NB4 (cell line): ENCODE data around the gene SLC1A5.
A peak's percentile ranks its signal among the peaks of the same experiment; 100 is the strongest.

Source experiments
- DNase-seq: peaks from one replicate; pipeline ENCODE4 v3.0.0; 2010; ENCODE audit warnings: low read depth
- H3K4me3 ChIP-seq: one replicate; pipeline ENCODE4 v1.5.1; 2011; ENCODE audit warnings: mild to moderate bottlenecking, low read depth, low read length, moderate library complexity
- CTCF ChIP-seq: IDR thresholded peaks from one replicate; pipeline ENCODE4 v1.5.1; 2012; ENCODE audit warnings: low read depth, low read length
- MAX ChIP-seq: IDR thresholded peaks from 2 replicates; pipeline ENCODE4 v1.6.1; 2011; ENCODE audit warnings: low read depth, low read length
- MYC ChIP-seq: IDR thresholded peaks from 2 replicates; pipeline ENCODE4 v1.6.1; 2011; ENCODE audit warnings: low read depth, low read length
- POLR2A ChIP-seq: IDR thresholded peaks from 2 replicates; pipeline ENCODE4 v1.6.1; 2011; ENCODE audit warnings: mild to moderate bottlenecking; ENCODE audit not compliant: insufficient read length; ENCODE audit errors: extremely low read depth

Gene SLC1A5

GRCh38 chr19:46788262-46788967 lies at the start of gene SLC1A5:
SLC1A5 (minus strand) TSS chr19:46788594; CDS start chr19:46787965, 629 bp downstream.
- TF ChIP-seq POLR2A: peak; percentile 100
- TF ChIP-seq CTCF: peak; percentile 23
- peak; percentile 100 for TF ChIP-seq MYC
- peak; percentile 99 for TF ChIP-seq MAX
- peak within 1 kb of the TSS; percentile 78 for H3K4me3 ChIP-seq
- DNase-seq: peak; percentile 100

- TF ChIP-seq MYC: no peak
- no peak for TF ChIP-seq CTCF
- TF ChIP-seq MAX: no peak
- no peak for TF ChIP-seq POLR2A
- no peak for DNase-seq
- H3K4me3 ChIP-seq: no peak overlapping the region
Measured at GRCh38 chr19:46838160-46838559, 49.8 kb upstream of the SLC1A5 start.

- no peak for TF ChIP-seq POLR2A
- TF ChIP-seq MYC: no peak
- TF ChIP-seq CTCF: no peak
- no peak for TF ChIP-seq MAX
- H3K4me3 ChIP-seq: no peak overlapping the region
Measured at GRCh38 chr19:46834984-46835383, 46.6 kb upstream of the SLC1A5 start.

GRCh38 chr19:46834121-46834520 lies 45.7 kb upstream of the SLC1A5 start:
- DNase-seq: no peak
- H3K4me3 ChIP-seq: no peak overlapping the region
- TF ChIP-seq CTCF (no peak), MAX (no peak), MYC (no peak), POLR2A (no peak)

More at GRCh38 chr19:46834984-46835383, 46.6 kb upstream of the SLC1A5 start:
- no peak for DNase-seq

GRCh38 chr19:46830864-46831263 lies 42.5 kb upstream of the SLC1A5 start:
- DNase-seq: no peak
- H3K4me3 ChIP-seq: no peak overlapping the region
- TF ChIP-seq CTCF (no peak), MAX (no peak)

- no peak overlapping the region for H3K4me3 ChIP-seq
- TF ChIP-seq MYC: no peak
- no peak for DNase-seq
Measured at GRCh38 chr19:46828484-46828883, 40.1 kb upstream of the SLC1A5 start.
